HepG2 (cell line): ENCODE data around the gene UCP3.

Experiments
- EZH2 ChIP-seq: conservative IDR thresholded peaks from 2 replicates; pipeline ENCODE4 v1.6.1; 2012; ENCODE audit warnings: mild to moderate bottlenecking, low read depth, low read length, moderate library complexity
- FOXA1 ChIP-seq, 2 experiments: fragments of 450-650 bp in 1 of 2; sonication (generic) in 1 of 2; formaldehyde crosslinking in 1 of 2; IDR thresholded peaks; 2 replicates each; pipeline versions ENCODE4 v1.4.0 to v1.6.1; 2016 to 2020; ENCODE audit warnings: missing genetic modification reagents in 1 of 2
- NR3C1 ChIP-seq: sonication (generic); formaldehyde crosslinking; IDR thresholded peaks from 2 replicates; pipeline ENCODE4 v1.4.0; 2020; ENCODE audit warnings: missing genetic modification reagents
- POLR2A ChIP-seq, 2 experiments: IDR thresholded peaks; 2 replicates each; pipeline ENCODE4 v1.6.1; 2011; ENCODE audit warnings: low read depth in 2 of 2, low read length in 2 of 2, mild to moderate bottlenecking in 1 of 2, moderate library complexity in 1 of 2; ENCODE audit not compliant: insufficient read depth in 1 of 2
- SMARCE1 ChIP-seq: fragments of 450-650 bp; IDR thresholded peaks from 2 replicates; pipeline ENCODE4 v1.6.1; 2017; ENCODE audit warnings: borderline replicate concordance
- ZFP82 ChIP-seq: sonication (generic); formaldehyde crosslinking; IDR thresholded peaks from 2 replicates; pipeline ENCODE4 v1.5.1; 2020; ENCODE audit warnings: mild to moderate bottlenecking, missing genetic modification reagents, borderline replicate concordance

GRCh38 chr11:73969091-73969490 lies 39.8 kb downstream of the UCP3 start:
- TF ChIP-seq FOXA1 (IDR thresholded peaks at IDR 0.05) (no peak), FOXA1 (CRISPR knock-in tag; IDR thresholded peaks at IDR 0.05) (no peak), EZH2 (no peak), NR3C1 (CRISPR knock-in tag) (no peak), SMARCE1 (no peak), ZFP82 (CRISPR knock-in tag) (no peak), POLR2A (IDR thresholded peaks at IDR 0.05; ENCODE audit: insufficient read depth in 1 of 2, low read depth in 2 of 2, low read length in 2 of 2) (no peak)
